Stimulated activated CD8-positive, alpha-beta memory T cell treated with anti-CD3 and anti-CD28 coated beads, Interleukin-12 subunit alpha, Interleukin-12 subunit beta, amount 100 ng/mL, for 1 hour (primary cell): Measurements from ENCODE around the gene DENR.

Source experiments
- DNase-seq: peaks from one replicate; pipeline ENCODE4 v3.0.0-alpha.2; 2020; ENCODE audit warnings: low read depth

Gene DENR

GRCh38 chr12:122820138-122820537 is 67.5 kb downstream of the DENR start:
- no peak for DNase-seq
